Adrenal gland (tissue), 19 donors: ENCODE data around the gene RUSC2. TPM values are rescaled to one million over a fixed set of nuclear protein-coding genes. Genes with fewer than 3 reads are reported as not detected.

Experiments
- DNase-seq, 7 donors: peaks; one replicate each; pipeline ENCODE4 v3.0.0-alpha.2; 2019 to 2020
- H3K27ac ChIP-seq, 5 donors: fragments of 200-600 bp; sonication (generic) in 4 of 5; 1 replicate in 3 of 5; 2 replicates in 2 of 5; pipeline versions ENCODE4 v1.5.1 to v1.8.0; 2016 to 2020; ENCODE audit warnings: mild to moderate bottlenecking in 1 of 5
- H3K27me3 ChIP-seq: fragments of 200-600 bp; 2 replicates; pipeline ENCODE4 v1.8.0; 2021
- H3K36me3 ChIP-seq, 2 donors: fragments of 200-600 bp; replicated peaks in 1 of 2; 1 replicate in 1 of 2; 2 replicates in 1 of 2; pipeline versions ENCODE4 v1.5.1 to v1.8.0; 2018 to 2022
- H3K4me1 ChIP-seq, 2 donors: fragments of 200-600 bp; replicated peaks in 1 of 2; 1 replicate in 1 of 2; 2 replicates in 1 of 2; pipeline versions ENCODE4 v1.5.1 to v1.8.0; 2018 to 2021
- H3K4me3 ChIP-seq, 4 donors: fragments of 200-600 bp; sonication (generic) in 3 of 4; one replicate each; pipeline ENCODE4 v1.5.1; 2016 to 2018
- H3K9me3 ChIP-seq, 3 donors: fragments of 200-600 bp; sonication (generic) in 1 of 3; replicated peaks in 1 of 3; 1 replicate in 2 of 3; 2 replicates in 1 of 3; pipeline versions ENCODE4 v1.5.1 to v1.8.0; 2016 to 2021
- CTCF ChIP-seq, 6 experiments: fragments of 450-650 bp in 4 of 6; fragments of 200-600 bp in 2 of 6; sonication (generic) in 1 of 6; IDR thresholded peaks; 1 replicate in 5 of 6; 2 replicates in 1 of 6; pipeline versions ENCODE4 v1.5.1 to v1.8.0; 2016 to 2021; ENCODE audit warnings: antibody characterized with exemption in 6 of 6, mild to moderate bottlenecking in 2 of 6, moderate library complexity in 1 of 6
- POLR2A ChIP-seq, 2 donors: fragments of 450-650 bp; IDR thresholded peaks; one replicate each; pipeline ENCODE4 v1.6.1; 2017; ENCODE audit warnings: antibody characterized with exemption in 2 of 2, mild to moderate bottlenecking in 2 of 2, moderate library complexity in 1 of 2
- WGBS, 4 donors: extraction: QIAGEN DNeasy Blood & Tissue Kit in 2 of 4; methylation state at CpG; one replicate each; pipeline versions ENCODE4 v1.1.5 to v1.1.7; 2013 to 2017; 5-methylcytosine and 5-hydroxymethylcytosine counted together
- intact Hi-C, 2 donors: fragments of 100-400 bp; cut with DNase I; formaldehyde crosslinking; loops; one replicate each; pipeline versions ENCODE4 v1.14.1 to v1.15.0; 2022 to 2023
- long read RNA-seq, 10 donors: library from polyadenylated mRNA in 3 of 10; unstranded in 2 of 10; stranded (forward) in 1 of 10; transcript quantifications; one replicate each; pipeline ENCODE4 v2.0.0 and lab custom pipeline, GENCODE V29; 2021 to 2026
- polyA plus RNA-seq, 3 donors: library from polyadenylated mRNA; stranded (reverse); fragments of 200-250 nt in 2 of 3; fragments of 350-450 nt in 1 of 3; fragmentation: Illumina TruSeq in 1 of 3; extraction: RNeasy Lipid Tissue Mini Kit (QIAGEN cat#74804) in 1 of 3; gene quantifications; one replicate each; pipeline ENCODE4 v1.2.3, GENCODE V29; 2013 to 2014
- total RNA-seq, 9 donors: library from RNA; depleted of rRNA in 4 of 9; stranded (reverse); fragments of >200 nt in 4 of 9; fragments of 120-200 nt in 1 of 9; fragmentation: NEBNext Ultra II Directional in 1 of 9; extraction: Animal tissue kit (Norgen Biotek cat#: 25700) in 1 of 9; gene quantifications; one replicate each; pipeline versions ENCODE4 v1.1.0 to v1.2.4, GENCODE V29; 2013 to 2023
- donor health status: healthy with polysubstance abuse.
- donor health status: Bipolar disorder and iron deficiency.
- donor health status: DM: yes; HTN: yes; CAD: no.
- donor health status: DM: no; HTN: no; CAD: no.
- donor health status: DM: no; HTN: no; CAD: no.
- donor health status: DM: yes; HTN: yes; CAD: no.

RUSC2 gene, protein sequence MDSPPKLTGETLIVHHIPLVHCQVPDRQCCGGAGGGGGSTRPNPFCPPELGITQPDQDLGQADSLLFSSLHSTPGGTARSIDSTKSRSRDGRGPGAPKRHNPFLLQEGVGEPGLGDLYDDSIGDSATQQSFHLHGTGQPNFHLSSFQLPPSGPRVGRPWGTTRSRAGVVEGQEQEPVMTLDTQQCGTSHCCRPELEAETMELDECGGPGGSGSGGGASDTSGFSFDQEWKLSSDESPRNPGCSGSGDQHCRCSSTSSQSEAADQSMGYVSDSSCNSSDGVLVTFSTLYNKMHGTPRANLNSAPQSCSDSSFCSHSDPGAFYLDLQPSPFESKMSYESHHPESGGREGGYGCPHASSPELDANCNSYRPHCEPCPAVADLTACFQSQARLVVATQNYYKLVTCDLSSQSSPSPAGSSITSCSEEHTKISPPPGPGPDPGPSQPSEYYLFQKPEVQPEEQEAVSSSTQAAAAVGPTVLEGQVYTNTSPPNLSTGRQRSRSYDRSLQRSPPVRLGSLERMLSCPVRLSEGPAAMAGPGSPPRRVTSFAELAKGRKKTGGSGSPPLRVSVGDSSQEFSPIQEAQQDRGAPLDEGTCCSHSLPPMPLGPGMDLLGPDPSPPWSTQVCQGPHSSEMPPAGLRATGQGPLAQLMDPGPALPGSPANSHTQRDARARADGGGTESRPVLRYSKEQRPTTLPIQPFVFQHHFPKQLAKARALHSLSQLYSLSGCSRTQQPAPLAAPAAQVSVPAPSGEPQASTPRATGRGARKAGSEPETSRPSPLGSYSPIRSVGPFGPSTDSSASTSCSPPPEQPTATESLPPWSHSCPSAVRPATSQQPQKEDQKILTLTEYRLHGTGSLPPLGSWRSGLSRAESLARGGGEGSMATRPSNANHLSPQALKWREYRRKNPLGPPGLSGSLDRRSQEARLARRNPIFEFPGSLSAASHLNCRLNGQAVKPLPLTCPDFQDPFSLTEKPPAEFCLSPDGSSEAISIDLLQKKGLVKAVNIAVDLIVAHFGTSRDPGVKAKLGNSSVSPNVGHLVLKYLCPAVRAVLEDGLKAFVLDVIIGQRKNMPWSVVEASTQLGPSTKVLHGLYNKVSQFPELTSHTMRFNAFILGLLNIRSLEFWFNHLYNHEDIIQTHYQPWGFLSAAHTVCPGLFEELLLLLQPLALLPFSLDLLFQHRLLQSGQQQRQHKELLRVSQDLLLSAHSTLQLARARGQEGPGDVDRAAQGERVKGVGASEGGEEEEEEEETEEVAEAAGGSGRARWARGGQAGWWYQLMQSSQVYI (N-terminal part only)
- 10 to 100 TPM in 8 of 9 donors, 1 to 10 TPM in 1; 5.9 to 42.0 (median 29.5) TPM for total RNA-seq
- 10 to 100 TPM; 14.6 to 66.8 (median 40.6) TPM for polyA plus RNA-seq
- long read RNA-seq, donor 1, partial matches to known transcripts, result 2,419 of 2,813 reads
- long read RNA-seq, donor 1, other reads (novel, unspliced or antisense), result 394 of 2,813 reads
- long read RNA-seq, donor 2, partial matches to known transcripts, result 1,012 of 1,244 reads
- long read RNA-seq, donor 2, other reads (novel, unspliced or antisense), result 229 of 1,244 reads
- long read RNA-seq, donor 3, partial matches to known transcripts, result 1,538 of 1,801 reads
- long read RNA-seq, donor 3, other reads (novel, unspliced or antisense), result 263 of 1,801 reads
- long read RNA-seq, donor 4, partial matches to known transcripts, result 1 of 1 reads
- long read RNA-seq, donor 4, other reads (novel, unspliced or antisense), result 0 of 1 reads
- long read RNA-seq, donor 5, full-length matches to known transcripts, result 2 of 40 reads
- long read RNA-seq, donor 5, partial matches to known transcripts, result 27 of 40 reads
- long read RNA-seq, donor 5, other reads (novel, unspliced or antisense), result 11 of 40 reads
- long read RNA-seq, donor 6, partial matches to known transcripts, result 4 of 5 reads
- long read RNA-seq, donor 6, other reads (novel, unspliced or antisense), result 0 of 5 reads
- long read RNA-seq, donor 7, partial matches to known transcripts, result 1,401 of 1,653 reads
- long read RNA-seq, donor 7, other reads (novel, unspliced or antisense), result 252 of 1,653 reads
- long read RNA-seq, donor 8, partial matches to known transcripts, result 2,105 of 2,534 reads
- long read RNA-seq, donor 8, other reads (novel, unspliced or antisense), result 428 of 2,534 reads
- long read RNA-seq, donor 9, partial matches to known transcripts, result 2,036 of 2,509 reads
- long read RNA-seq, donor 9, other reads (novel, unspliced or antisense), result 473 of 2,509 reads
- long read RNA-seq, donor 10, partial matches to known transcripts, result 1,731 of 1,922 reads
- long read RNA-seq, donor 10, other reads (novel, unspliced or antisense), result 190 of 1,922 reads

GRCh38 chr9:35489313-35490154 lies at the start of gene RUSC2:
Gene RUSC2, plus strand, starts transcription at chr9:35490111. Its CDS starts 56,411 bp downstream, at chr9:35546522.
- Histone ChIP-seq H3K27me3 (no peaks in the 10 kb centered on the region), H3K36me3 (no peaks in the 10 kb centered on the region), H3K4me1 (peaks cover 17 to 18% of the 10 kb centered on the region in 2 donors), H3K4me3 (peak within 1 kb of the TSS; percentile 63 to 93 (median 82)), H3K27ac (peak within 1 kb of the TSS; percentile 82 to 96 (median 92)), H3K9me3 (no peaks in the 10 kb centered on the region)
- intact Hi-C loops, result loop anchor here (5.0 kb wide), 2 partner anchors 63 to 68 kb away; no protein-coding TSS in a partner anchor
- 1 to 6% (median 2%) methylated on average over 10 to 71 of the region's 71 CpGs for WGBS, 4 donors
- TF ChIP-seq CTCF (IDR thresholded peaks at IDR 0.05) (peak; percentile 30 to 72 (median 58)), POLR2A (IDR thresholded peaks at IDR 0.05) (peak; percentile 31 to 86)
- DNase-seq, result peak; percentile 85 to 91 (median 88)

DNA sequence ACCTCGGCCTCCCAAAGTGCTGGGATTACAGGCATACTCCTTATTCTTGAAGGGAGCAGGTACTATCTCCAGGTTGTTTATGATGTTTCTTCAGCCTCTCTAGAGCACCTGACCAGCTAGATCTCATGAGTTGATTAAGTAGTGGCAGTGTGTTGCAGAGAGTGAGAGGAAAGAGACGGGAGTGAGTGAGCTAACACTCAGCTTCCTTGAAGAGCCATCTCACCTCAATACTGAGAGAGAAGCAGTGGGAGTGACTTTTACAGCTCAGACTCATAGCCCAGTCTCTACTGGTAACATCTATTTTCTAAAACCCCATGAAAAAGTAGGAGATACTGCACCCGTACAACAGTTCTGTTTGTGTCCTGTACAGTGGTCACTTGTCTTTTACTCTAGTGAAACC lies 43.9 kb upstream of the RUSC2 start:
- WGBS, 4 donors, result 83 to 93% (median 91%) methylated on average over 3 of the region's 3 CpGs
- DNase-seq, result no peak
- H3K27ac ChIP-seq, result no peak overlapping the region
- no peak overlapping the region for H3K4me3 ChIP-seq
- no peaks in the 10 kb centered on the region for H3K36me3 ChIP-seq
- no peaks in the 10 kb centered on the region for H3K27me3 ChIP-seq
- TF ChIP-seq CTCF (IDR thresholded peaks at IDR 0.05), result no peak
- TF ChIP-seq POLR2A (IDR thresholded peaks at IDR 0.05), result no peak
- H3K9me3 ChIP-seq, result no peaks in the 10 kb centered on the region
- intact Hi-C loops, result no loop called here
- H3K4me1 ChIP-seq, result no peaks in the 10 kb centered on the region
